GM21423 (cell line): ENCODE data around the gene NLRP10.

ENCODE experiments used
- ATAC-seq: cut with Tn5 transposase; IDR thresholded peaks from one replicate; pipeline ENCODE4 v1.9.1; 2021; ENCODE audit warnings: mild to moderate bottlenecking, moderate library complexity; ENCODE audit not compliant: unreplicated experiment

Gene NLRP10

DNA sequence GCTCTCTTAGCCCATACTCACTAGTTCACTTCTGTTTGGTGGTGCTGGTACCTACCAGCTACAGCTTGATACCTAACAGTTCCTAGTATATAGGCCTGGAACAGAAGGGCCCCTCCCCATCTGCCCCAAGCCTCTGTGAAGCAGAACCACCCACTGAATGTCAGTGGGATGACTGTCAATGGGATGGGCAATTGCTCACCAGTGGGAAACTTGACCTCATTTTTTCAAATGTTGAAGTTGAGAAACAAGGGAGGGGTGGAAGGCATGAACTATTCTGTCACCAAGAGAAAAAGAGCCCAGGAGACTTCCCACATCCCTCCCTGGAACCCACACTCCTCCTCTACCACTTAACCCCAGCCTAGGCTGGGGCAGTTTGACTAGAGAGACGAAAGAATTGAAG lies at the start of gene NLRP10:
Gene NLRP10 (minus strand): TSS at position 62 of the 400 bp plus-strand sequence. CDS start 1,952 bp downstream, outside the sequence.
- ATAC-seq = no peak

DNA sequence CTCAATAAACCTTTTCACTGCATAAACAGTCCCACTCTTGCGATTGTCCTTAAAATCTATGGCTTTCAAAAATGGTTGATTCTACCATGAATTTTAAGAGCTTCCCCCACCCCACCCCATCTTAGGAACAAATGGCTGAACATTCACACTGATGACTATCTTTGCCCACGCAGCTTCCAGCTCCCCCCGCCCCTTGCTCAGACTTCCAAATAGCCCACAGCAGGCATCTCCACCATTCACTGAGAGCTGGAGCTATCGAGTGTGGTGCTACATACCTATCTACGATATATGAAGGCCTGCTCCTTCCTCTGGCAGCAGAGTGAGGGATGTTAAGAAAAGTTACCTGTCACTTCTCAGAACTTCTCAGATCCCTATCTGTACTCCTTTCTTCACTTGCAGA lies 48.6 kb upstream of the NLRP10 start:
- ATAC-seq = no peak

- no peak for ATAC-seq
Observed at GRCh38 chr11:8011981-8012444, 46.8 kb upstream of the NLRP10 start.

- no peak for ATAC-seq
Observed at GRCh38 chr11:8011371-8011770, 46.1 kb upstream of the NLRP10 start.

GRCh38 chr11:8009856-8010255 lies 44.6 kb upstream of the NLRP10 start:
- no peak for ATAC-seq

- ATAC-seq = no peak
Observed at GRCh38 chr11:8008212-8008611, 43.0 kb upstream of the NLRP10 start.

DNA sequence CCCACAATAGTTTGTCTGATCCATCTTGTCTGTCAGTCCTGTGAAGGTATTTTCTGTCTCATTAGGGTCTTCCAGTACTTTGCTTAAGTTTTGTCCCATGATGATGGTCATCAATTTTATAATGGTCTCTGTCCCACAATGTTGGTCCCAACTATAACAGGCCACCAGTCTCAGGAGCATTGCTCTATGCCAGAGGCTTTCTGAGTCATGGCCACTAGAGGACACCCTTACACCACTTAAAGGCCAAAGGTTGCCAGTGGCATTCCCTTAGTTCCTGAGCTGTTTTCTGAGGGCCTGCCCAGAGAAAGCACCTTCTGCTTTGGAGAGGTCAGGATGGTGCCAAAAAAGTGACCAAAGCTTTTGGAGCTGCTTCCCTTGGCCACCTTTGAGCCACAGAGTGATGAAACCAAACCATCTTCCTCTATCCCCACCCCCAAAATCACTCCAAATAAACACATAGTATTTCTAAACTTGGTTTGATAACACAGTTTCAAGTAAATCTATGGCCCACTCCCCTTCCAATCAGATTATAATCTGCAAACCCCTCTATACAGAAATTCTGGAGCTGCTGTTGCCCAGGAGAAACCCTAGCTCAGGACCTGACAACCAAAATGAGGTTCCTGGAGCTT lies 41.2 kb upstream of the NLRP10 start:
- ATAC-seq = no peak

GRCh38 chr11:8005556-8005955 lies 40.3 kb upstream of the NLRP10 start:
- no peak for ATAC-seq

DNA sequence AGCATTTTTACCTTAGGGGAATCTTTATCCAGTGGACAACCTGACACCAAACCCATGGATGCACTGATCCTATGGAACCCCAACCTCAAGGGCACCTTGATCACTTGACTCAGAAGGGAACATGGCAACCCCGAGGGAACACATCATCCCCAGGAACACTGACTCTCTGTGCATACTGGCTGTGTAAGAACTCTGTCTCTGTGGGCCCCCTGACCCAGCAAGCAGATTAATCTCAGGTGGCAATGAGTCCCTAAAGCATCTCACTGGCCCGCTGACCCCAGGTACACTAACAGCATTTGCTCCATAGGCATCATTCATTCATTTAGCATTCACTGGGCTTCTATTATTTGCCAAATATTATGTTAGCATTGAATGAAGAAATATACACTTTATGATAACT lies 38.8 kb upstream of the NLRP10 start:
- no peak for ATAC-seq

- ATAC-seq = no peak
Observed at GRCh38 chr11:8003187-8003586, 37.9 kb upstream of the NLRP10 start.

GRCh38 chr11:8002676-8003075 lies 37.4 kb upstream of the NLRP10 start:
- no peak for ATAC-seq

DNA sequence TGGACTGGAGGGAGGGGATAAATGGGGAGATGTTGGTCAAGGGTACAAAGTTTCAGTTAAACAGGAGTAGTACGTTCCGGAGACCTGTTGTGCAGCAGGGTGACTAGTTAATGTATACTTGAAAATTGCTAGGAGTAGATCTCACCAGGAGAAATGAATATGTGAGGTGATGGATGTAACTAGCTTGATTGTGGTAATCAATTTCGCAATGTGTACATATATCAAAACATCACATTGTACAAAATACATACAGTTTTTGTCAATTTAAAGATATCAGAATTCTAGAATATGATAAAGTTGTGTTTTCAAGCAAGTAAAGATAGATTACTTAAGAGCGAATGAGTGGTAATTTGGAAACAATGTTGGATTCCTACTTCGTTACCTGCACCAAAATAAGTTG lies 35.1 kb upstream of the NLRP10 start:
- ATAC-seq = no peak

- no peak for ATAC-seq
Observed at GRCh38 chr11:7999795-8000194, 34.5 kb upstream of the NLRP10 start.

DNA sequence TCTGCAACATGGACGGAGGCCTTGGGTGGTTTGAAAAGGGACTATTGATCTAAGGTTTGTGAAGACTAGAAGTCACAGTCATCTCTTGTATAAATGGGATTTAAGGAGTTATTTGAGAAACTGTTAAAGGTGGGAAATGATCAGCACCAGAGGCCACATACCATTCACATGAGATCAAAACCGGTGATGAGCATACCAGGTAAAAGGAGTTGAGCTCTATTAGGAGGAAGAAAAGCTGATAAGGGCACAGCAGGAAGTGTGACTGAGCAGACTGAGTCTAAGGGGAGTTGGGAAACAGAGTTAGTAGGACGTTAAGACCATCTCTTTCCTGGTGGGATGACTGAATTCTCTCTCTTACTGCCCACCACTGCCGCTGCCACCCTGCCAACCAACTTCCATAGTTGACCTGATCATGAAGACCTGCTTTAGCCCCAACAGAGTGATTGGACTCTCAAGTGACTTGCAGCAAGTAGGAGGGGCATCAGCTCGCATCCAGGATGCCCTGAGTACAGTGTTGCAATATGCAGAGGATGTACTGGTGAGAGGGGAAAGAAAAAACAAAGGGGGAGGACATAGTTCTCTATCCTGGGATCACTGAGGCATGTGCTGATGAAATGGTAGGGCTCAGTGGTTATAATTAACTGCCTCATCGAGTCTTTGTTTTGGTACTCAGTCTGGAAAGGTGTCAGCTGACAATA lies 29.5 kb upstream of the NLRP10 start:
- ATAC-seq = no peak

- ATAC-seq = peak; percentile 4
Observed at GRCh38 chr11:7987560-7987883, 22.3 kb upstream of the NLRP10 start.

- ATAC-seq = peak; percentile 95
Observed at GRCh38 chr11:7986768-7987559, 21.7 kb upstream of the NLRP10 start, which contains the start of gene EIF3F. TSS of gene EIF3F (plus strand) at chr11:7987337. CDS start at chr11:7987353, 16 bp downstream.

DNA sequence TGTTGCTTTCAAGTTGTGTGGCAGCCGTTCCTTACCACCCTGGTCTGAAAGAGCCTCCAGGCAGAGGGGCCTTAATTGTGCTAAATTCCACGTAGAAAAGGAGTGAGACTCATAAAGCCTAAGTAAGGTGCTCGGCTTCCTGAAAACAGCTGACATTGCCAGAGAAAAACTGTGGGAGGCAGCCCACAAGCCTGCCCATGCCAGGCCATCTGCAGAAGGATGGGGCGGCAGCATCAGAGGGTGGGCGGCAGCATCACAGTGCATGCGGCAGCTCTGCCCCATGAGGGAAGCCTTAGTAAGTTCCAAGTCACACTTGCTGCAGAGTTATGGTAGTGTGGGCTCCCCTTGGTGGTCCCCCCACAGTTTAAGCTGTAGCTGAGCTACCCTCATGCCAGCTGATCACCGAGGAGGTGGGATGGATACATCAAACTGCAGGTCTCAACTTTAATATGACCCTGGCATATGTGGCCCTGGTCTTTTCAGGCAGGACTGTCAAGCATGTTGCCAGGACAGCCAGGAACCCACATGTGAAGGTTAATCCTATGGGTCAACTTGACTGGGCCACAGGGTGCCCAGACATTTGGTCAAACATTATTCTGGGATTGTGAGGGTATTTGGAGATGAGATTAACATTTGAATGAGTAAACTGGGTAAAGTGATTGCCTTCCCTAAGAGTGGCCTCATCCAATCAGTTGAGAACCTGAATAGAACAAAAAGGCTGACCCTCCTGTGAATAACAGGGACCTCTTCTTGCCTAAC lies 18.8 kb upstream of the NLRP10 start:
- ATAC-seq = no peak

DNA sequence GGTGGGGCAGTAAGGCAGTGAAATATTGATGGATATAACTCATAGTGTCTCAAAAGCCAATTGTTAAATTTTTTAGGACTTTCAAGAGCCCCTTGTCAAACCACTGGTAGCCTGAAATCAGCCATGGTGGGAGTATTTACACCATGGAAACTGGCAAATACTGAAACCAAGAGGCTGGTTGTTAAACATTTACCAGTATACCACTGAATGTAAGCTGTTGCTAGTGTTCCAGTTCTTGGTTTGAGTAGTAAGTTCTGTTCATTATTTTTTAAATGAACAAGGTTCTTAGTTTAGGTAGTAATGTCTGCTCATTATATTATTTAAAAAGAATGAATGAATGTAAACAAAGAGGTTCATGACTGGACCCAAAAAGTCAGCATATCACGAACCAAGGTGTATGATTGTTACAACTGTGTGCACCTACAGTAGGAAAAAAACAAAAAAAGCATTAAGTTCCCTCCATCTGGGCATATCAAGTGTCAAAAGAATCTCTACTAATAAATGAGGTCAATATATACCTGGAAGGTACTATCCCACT lies 17.4 kb upstream of the NLRP10 start:
- ATAC-seq = peak; percentile 38

DNA sequence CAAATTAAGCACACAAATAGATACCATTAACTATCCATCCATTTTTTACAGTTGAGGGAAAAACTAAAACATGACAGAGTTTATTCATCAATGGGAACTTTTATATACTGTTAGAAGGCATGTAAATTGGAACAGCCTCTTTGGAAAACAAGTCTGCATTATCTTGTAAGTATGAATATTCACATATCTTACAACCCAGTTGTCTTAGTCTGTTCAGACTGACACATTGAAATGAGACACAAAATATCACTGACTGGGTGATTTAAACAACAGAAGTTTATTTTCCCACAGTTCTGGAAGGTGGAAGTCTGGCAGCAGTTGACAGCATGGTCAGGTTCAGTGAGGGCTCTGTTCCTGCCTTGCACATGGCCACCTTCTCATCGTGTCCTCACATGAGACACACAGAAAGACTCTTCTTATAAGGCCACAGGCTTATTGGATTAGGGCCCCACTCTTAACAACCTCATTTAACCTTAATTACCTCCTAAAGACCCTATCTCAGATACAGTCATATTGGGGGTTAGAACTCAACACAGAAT lies 16.4 kb upstream of the NLRP10 start:
- no peak for ATAC-seq

DNA sequence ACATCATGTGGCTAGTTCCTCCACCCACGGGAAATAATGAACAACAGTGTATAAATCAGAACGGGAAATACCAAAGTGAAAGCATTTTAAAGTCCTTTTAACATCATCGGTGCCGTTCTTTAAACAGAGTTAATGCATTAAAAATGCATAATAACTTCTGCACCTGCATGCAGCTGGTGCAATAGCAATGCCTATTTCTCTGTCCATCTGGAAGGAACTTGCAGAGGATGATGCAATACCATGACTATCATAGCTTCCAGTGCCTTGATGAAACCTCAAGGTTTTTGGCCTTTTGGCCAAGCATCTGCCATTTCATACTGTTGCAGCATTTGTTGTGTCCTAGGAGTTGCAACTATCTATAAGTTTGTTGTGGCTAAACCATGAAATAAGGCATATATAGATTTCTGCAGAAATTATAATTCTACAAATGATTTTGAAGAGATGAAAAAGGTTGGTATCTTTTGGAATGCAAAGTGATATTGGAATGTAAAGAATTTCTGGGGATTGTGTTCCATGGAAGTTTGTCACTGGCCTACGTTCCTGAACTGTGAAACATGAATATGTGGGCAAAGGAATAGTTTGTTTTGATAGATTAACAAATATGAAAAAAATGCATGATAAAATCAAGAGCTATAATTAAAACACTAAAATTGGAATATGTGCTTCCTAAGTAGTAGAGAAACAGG lies 12.1 kb upstream of the NLRP10 start:
- ATAC-seq = no peak
